ENCODE results near the gene CABP5.

DNA sequence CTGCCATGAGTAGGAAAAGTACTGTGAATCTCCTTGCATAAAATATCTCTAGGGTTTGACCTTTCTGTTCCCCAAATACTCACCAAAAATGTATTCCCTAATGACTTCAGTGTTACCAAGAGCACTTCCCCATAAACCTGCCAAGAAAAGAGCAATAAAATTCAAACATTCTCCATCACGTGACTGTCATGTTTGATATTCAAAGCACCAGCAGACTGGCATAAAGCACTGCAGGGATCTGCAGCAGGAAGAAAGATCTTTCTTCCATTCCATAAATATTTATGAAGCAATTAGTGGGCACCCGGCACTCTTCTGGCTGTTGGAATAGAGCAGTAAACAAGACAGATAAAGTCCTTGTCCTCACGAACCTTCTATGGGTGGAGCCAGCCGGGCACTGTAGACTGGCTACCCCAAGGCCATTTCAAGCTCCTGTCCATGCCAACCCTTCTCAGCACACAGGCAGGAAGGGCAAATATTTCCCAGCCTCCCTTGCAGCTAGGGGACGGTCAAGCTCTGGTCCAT, 46.5 kb upstream of the CABP5 start:
- TF ChIP-seq, protein P1, sequence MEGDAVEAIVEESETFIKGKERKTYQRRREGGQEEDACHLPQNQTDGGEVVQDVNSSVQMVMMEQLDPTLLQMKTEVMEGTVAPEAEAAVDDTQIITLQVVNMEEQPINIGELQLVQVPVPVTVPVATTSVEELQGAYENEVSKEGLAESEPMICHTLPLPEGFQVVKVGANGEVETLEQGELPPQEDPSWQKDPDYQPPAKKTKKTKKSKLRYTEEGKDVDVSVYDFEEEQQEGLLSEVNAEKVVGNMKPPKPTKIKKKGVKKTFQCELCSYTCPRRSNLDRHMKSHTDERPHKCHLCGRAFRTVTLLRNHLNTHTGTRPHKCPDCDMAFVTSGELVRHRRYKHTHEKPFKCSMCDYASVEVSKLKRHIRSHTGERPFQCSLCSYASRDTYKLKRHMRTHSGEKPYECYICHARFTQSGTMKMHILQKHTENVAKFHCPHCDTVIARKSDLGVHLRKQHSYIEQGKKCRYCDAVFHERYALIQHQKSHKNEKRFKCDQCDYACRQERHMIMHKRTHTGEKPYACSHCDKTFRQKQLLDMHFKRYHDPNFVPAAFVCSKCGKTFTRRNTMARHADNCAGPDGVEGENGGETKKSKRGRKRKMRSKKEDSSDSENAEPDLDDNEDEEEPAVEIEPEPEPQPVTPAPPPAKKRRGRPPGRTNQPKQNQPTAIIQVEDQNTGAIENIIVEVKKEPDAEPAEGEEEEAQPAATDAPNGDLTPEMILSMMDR (conservative IDR thresholded peaks at IDR 0.05; ENCODE audit: low read depth, low read length) = no peak
- no peak for TF ChIP-seq EZH2 (IDR thresholded peaks at IDR 0.05; ENCODE audit: borderline replicate concordance, low read depth, low read length, poor library complexity, severe bottlenecking)

All from A673 (cell line).